Stimulated activated naive CD4-positive, alpha-beta T cell (primary cell): Measurements from ENCODE around the gene CTSL.
"Not testable (repeated sequence)": the region's sequence is repeated elsewhere in the genome, so short reads cannot be mapped to it uniquely, and the experiment has no call there.

ENCODE experiments used
- DNase-seq, 6 experiments: peaks; one replicate each; lab custom pipeline; 2025; lab: John Stamatoyannopoulos, UW

CTSL gene

GRCh38 chr9:87722393-87723088, 3.4 kb upstream of the CTSL start:
- no peak for DNase-seq

GRCh38 chr9:87725356-87725899, 491 bp upstream of the CTSL start:
- no peak for DNase-seq

GRCh38 chr9:87729246-87729645, 3.3 kb downstream of the CTSL start:
- DNase-seq = no peak

GRCh38 chr9:87731321-87731720, 5.4 kb downstream of the CTSL start:
- no peak for DNase-seq

- DNase-seq = no peak
These were observed 6.4 kb downstream of the CTSL start for GRCh38 chr9:87732344-87732743.

GRCh38 chr9:87732756-87733155, 6.8 kb downstream of the CTSL start:
- DNase-seq = no peak

- no peak for DNase-seq
These were observed 7.5 kb downstream of the CTSL start for GRCh38 chr9:87733273-87734052.

- no peak for DNase-seq
These were observed 8.2 kb downstream of the CTSL start for GRCh38 chr9:87734106-87734505.

GRCh38 chr9:87739546-87739945, 13.6 kb downstream of the CTSL start:
- DNase-seq = no peak

GRCh38 chr9:87740209-87740608, 14.3 kb downstream of the CTSL start:
- no peak for DNase-seq

GRCh38 chr9:87741326-87741725, 15.4 kb downstream of the CTSL start:
- DNase-seq = no peak

GRCh38 chr9:87741891-87742290, 16.0 kb downstream of the CTSL start:
- DNase-seq = no peak

- no peak for DNase-seq
These were observed 17.0 kb downstream of the CTSL start for GRCh38 chr9:87742813-87743428.

- DNase-seq = not testable (repeated sequence)
These were observed 18.3 kb downstream of the CTSL start for GRCh38 chr9:87744247-87744646.

- no peak for DNase-seq
These were observed 20.3 kb downstream of the CTSL start for GRCh38 chr9:87746186-87746585.

- DNase-seq = no peak
These were observed 23.0 kb downstream of the CTSL start for GRCh38 chr9:87748881-87749280.

GRCh38 chr9:87749335-87750035, 23.6 kb downstream of the CTSL start:
- DNase-seq = no peak

- DNase-seq = no peak
These were observed 24.8 kb downstream of the CTSL start for GRCh38 chr9:87750726-87751125.

GRCh38 chr9:87751423-87751822, 25.5 kb downstream of the CTSL start:
- no peak for DNase-seq

- DNase-seq = no peak
These were observed 25.9 kb downstream of the CTSL start for GRCh38 chr9:87751868-87752267.

GRCh38 chr9:87753313-87753712, 27.4 kb downstream of the CTSL start:
- DNase-seq = no peak

GRCh38 chr9:87758330-87758729, 32.4 kb downstream of the CTSL start:
- DNase-seq = not testable (repeated sequence)
